Measurements from ENCODE around the gene CDH13. TPM values are rescaled to one million over a fixed set of nuclear protein-coding genes. Genes with fewer than 3 reads are reported as not detected.

The CDH13 gene
- polyA plus RNA-seq, 2 of the 4 experiments (the other 2 are of a cell fraction) = not detected

DNA sequence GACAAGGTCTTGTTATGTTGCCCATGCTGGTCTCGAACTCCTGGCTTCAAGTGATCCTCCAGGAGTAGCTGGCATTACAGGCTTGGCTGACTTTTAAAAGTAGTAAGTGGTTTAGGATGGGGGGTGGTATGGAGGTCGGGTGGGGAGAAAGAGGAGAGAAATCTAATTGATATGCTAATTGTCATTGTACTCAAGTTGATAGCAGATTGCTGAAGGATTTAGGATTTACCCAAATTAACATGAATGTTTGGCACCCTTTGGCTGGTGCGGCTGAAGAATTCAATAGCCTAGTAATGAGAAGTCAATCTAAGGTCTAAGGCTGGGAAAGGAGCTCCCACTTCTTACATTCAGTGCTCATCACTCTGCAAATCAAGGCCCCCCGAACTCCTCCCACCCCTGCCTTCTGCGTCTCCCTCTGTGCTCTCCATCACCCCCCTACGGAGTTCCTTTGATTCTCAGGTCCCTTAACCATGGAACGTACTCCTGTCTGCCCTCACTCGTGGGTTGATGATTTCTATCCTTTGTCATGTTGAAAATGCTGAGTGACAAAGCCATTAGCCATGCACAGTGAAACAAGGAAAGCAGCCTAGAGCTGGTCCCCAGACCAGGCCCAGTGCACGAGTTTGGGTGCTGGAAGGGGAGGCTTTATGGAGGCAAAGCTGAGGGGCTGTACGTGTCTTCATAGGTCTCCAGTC, 17.3 kb downstream of the CDH13 start:
- H3K4me2 ChIP-seq = no peak overlapping the region
- TF ChIP-seq MYC (IDR thresholded peaks at IDR 0.05; ENCODE audit: borderline replicate concordance, low read length) (no peak), ZSCAN20 (CRISPR knock-in tag; IDR thresholded peaks at IDR 0.05) (no peak), FOXS1 (CRISPR knock-in tag; IDR thresholded peaks at IDR 0.05) (no peak), ESRRA (IDR thresholded peaks at IDR 0.05; ENCODE audit: borderline replicate concordance, low read length) (no peak), POLR2AphosphoS2 (conservative IDR thresholded peaks at IDR 0.05; ENCODE audit: low read length) (no peak), EHF (CRISPR knock-in tag; IDR thresholded peaks at IDR 0.05) (no peak), KDM1A (IDR thresholded peaks at IDR 0.05; ENCODE audit: low read depth) (no peak), POLR2A (IDR thresholded peaks at IDR 0.05; ENCODE audit: low read length) (no peak), TFCP2L1 (CRISPR knock-in tag; IDR thresholded peaks at IDR 0.05) (no peak)
- TF ChIP-seq, protein P1, sequence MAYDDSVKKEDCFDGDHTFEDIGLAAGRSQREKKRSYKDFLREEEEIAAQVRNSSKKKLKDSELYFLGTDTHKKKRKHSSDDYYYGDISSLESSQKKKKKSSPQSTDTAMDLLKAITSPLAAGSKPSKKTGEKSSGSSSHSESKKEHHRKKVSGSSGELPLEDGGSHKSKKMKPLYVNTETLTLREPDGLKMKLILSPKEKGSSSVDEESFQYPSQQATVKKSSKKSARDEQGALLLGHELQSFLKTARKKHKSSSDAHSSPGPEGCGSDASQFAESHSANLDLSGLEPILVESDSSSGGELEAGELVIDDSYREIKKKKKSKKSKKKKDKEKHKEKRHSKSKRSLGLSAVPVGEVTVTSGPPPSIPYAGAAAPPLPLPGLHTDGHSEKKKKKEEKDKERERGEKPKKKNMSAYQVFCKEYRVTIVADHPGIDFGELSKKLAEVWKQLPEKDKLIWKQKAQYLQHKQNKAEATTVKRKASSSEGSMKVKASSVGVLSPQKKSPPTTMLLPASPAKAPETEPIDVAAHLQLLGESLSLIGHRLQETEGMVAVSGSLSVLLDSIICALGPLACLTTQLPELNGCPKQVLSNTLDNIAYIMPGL (CRISPR knock-in tag; IDR thresholded peaks at IDR 0.05; ENCODE audit: borderline replicate concordance) = no peak
- TF ChIP-seq, protein P2, sequence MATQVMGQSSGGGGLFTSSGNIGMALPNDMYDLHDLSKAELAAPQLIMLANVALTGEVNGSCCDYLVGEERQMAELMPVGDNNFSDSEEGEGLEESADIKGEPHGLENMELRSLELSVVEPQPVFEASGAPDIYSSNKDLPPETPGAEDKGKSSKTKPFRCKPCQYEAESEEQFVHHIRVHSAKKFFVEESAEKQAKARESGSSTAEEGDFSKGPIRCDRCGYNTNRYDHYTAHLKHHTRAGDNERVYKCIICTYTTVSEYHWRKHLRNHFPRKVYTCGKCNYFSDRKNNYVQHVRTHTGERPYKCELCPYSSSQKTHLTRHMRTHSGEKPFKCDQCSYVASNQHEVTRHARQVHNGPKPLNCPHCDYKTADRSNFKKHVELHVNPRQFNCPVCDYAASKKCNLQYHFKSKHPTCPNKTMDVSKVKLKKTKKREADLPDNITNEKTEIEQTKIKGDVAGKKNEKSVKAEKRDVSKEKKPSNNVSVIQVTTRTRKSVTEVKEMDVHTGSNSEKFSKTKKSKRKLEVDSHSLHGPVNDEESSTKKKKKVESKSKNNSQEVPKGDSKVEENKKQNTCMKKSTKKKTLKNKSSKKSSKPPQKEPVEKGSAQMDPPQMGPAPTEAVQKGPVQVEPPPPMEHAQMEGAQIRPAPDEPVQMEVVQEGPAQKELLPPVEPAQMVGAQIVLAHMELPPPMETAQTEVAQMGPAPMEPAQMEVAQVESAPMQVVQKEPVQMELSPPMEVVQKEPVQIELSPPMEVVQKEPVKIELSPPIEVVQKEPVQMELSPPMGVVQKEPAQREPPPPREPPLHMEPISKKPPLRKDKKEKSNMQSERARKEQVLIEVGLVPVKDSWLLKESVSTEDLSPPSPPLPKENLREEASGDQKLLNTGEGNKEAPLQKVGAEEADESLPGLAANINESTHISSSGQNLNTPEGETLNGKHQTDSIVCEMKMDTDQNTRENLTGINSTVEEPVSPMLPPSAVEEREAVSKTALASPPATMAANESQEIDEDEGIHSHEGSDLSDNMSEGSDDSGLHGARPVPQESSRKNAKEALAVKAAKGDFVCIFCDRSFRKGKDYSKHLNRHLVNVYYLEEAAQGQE (IDR thresholded peaks at IDR 0.05) = no peak
- FAIRE-seq = no peak
- no peak for DNase-seq (ENCODE audit: low read depth in 1 of 2, low spot score in 1 of 2)
- ChIA-PET POLR2A (no interaction called here), CTCF (interaction anchor here (1.0 kb wide), 1 partner anchor 380 kb away, joined by 3 read pairs; no protein-coding TSS in a partner anchor)
- no peaks in the 10 kb centered on the region for H3K4me1 ChIP-seq
- H3K27ac ChIP-seq = no peak overlapping the region
- no peak for ATAC-seq
- no peaks in the 10 kb centered on the region for H3K9me3 ChIP-seq
- no peak overlapping the region for H3K4me3 ChIP-seq
- WGBS (ENCODE audit: missing lambda C conversion rate) = 27% methylated on average over 10 of the region's 10 CpGs

DNA sequence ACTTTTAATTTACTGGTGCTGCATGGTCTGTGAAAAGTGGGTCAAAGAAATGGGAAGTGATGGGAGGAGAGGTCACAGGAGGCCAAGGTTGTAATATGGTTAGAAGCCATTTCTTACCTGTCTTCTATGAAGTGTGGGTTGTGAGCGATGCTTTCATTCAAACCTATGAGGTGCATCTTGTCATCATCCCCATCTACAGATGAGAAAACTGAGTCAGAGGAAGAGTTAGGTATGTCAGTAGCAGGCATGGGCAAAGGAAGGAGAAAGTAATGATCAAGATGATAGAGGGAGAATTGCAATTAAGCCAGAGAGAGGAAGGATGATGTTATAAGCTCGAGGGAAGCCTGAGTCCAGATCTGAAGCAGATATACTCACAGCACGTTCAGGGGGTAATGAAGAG, 19.7 kb downstream of the CDH13 start:
- POLR2A ChIA-PET = no interaction called here
- WGBS (ENCODE audit: missing lambda C conversion rate) = 29% methylated on average over 3 of the region's 3 CpGs
- ATAC-seq (no peak), DNase-seq (ENCODE audit: low read depth in 1 of 2, low spot score in 1 of 2) (no peak), FAIRE-seq (no peak)
- Histone ChIP-seq H3K4me2 (no peak overlapping the region), H3K9me3 (no peaks in the 10 kb centered on the region), H3K27ac (no peak overlapping the region), H3K4me3 (no peak overlapping the region), H3K4me1 (no peaks in the 10 kb centered on the region)
- CTCF ChIA-PET = no interaction called here
- TF ChIP-seq ZFP36 (IDR thresholded peaks at IDR 0.05; ENCODE audit: borderline replicate concordance, partially characterized antibody) (no peak), FOSB (CRISPR knock-in tag; IDR thresholded peaks at IDR 0.05) (no peak), CBX8 (IDR thresholded peaks at IDR 0.05) (no peak), FOSL2 (IDR thresholded peaks at IDR 0.05) (no peak), FOSL2 (CRISPR knock-in tag; IDR thresholded peaks at IDR 0.05) (no peak), ZC3H11A (IDR thresholded peaks at IDR 0.05) (no peak), JUNB (IDR thresholded peaks at IDR 0.05) (no peak), JUN (IDR thresholded peaks at IDR 0.05) (no peak), RCOR1 (IDR thresholded peaks at IDR 0.05; ENCODE audit: low read depth, low read length) (no peak), ESRRA (IDR thresholded peaks at IDR 0.05; ENCODE audit: borderline replicate concordance, low read length) (no peak), ZSCAN20 (CRISPR knock-in tag; IDR thresholded peaks at IDR 0.05) (no peak), BHLHE40 (IDR thresholded peaks at IDR 0.05; ENCODE audit: low read depth, low read length) (no peak), HDAC2 (IDR thresholded peaks at IDR 0.05) (no peak), TP53 (CRISPR knock-in tag; IDR thresholded peaks at IDR 0.05) (no peak), CHD4 (IDR thresholded peaks at IDR 0.05; ENCODE audit: borderline replicate concordance) (no peak)
- TF ChIP-seq, protein P3, sequence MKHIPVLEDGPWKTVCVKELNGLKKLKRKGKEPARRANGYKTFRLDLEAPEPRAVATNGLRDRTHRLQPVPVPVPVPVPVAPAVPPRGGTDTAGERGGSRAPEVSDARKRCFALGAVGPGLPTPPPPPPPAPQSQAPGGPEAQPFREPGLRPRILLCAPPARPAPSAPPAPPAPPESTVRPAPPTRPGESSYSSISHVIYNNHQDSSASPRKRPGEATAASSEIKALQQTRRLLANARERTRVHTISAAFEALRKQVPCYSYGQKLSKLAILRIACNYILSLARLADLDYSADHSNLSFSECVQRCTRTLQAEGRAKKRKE (CRISPR knock-in tag; IDR thresholded peaks at IDR 0.05; ENCODE audit: low read depth) = no peak
- TF ChIP-seq, protein P4, sequence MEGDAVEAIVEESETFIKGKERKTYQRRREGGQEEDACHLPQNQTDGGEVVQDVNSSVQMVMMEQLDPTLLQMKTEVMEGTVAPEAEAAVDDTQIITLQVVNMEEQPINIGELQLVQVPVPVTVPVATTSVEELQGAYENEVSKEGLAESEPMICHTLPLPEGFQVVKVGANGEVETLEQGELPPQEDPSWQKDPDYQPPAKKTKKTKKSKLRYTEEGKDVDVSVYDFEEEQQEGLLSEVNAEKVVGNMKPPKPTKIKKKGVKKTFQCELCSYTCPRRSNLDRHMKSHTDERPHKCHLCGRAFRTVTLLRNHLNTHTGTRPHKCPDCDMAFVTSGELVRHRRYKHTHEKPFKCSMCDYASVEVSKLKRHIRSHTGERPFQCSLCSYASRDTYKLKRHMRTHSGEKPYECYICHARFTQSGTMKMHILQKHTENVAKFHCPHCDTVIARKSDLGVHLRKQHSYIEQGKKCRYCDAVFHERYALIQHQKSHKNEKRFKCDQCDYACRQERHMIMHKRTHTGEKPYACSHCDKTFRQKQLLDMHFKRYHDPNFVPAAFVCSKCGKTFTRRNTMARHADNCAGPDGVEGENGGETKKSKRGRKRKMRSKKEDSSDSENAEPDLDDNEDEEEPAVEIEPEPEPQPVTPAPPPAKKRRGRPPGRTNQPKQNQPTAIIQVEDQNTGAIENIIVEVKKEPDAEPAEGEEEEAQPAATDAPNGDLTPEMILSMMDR (IDR thresholded peaks at IDR 0.05) = no peak
